Karpas-422 (cell line): Measurements from ENCODE around the gene EDN1. TPM values are rescaled to one million over a fixed set of nuclear protein-coding genes. Genes with fewer than 3 reads are reported as not detected.

Experiments
- DNase-seq: peaks from one replicate; pipeline ENCODE4 v3.0.0-alpha.2; 2015
- H2AFZ ChIP-seq: fragments of 200-600 bp; sonication (generic); 2 replicates; pipeline ENCODE4 v1.6.1; 2014; ENCODE audit warnings: antibody characterized with exemption, low read length, mixed read lengths
- H3K27ac ChIP-seq: fragments of 200-600 bp; sonication (generic); 2 replicates; pipeline ENCODE4 v1.5.1; 2014; ENCODE audit warnings: mild to moderate bottlenecking, low read length, moderate library complexity
- H3K27me3 ChIP-seq: fragments of 200-600 bp; sonication (generic); 2 replicates; pipeline ENCODE4 v1.6.1; 2014; ENCODE audit warnings: low read length, mixed read lengths
- H3K36me3 ChIP-seq: fragments of 200-600 bp; sonication (generic); 2 replicates; pipeline ENCODE4 v1.6.1; 2014; ENCODE audit warnings: low read length, mixed read lengths; ENCODE audit not compliant: insufficient read depth
- H3K4me1 ChIP-seq: fragments of 200-600 bp; sonication (generic); 2 replicates; pipeline ENCODE4 v1.6.1; 2014; ENCODE audit warnings: mild to moderate bottlenecking, low read length, mixed read lengths
- H3K4me2 ChIP-seq: fragments of 200-600 bp; sonication (generic); 2 replicates; pipeline ENCODE4 v1.6.1; 2014; ENCODE audit warnings: low read length, low read depth, mild to moderate bottlenecking; ENCODE audit not compliant: poor library complexity, severe bottlenecking
- H3K4me3 ChIP-seq: fragments of 200-600 bp; sonication (generic); 2 replicates; pipeline ENCODE4 v1.5.1; 2014; ENCODE audit warnings: mild to moderate bottlenecking, antibody characterized with exemption, low read length, mixed read lengths
- H3K79me2 ChIP-seq: fragments of 200-600 bp; sonication (generic); 2 replicates; pipeline ENCODE4 v1.6.1; 2014; ENCODE audit warnings: mild to moderate bottlenecking, low read length, mixed read lengths
- H3K9ac ChIP-seq: fragments of 200-600 bp; sonication (generic); 2 replicates; pipeline ENCODE4 v1.6.0; 2014; ENCODE audit warnings: low read length
- H3K9me2 ChIP-seq: fragments of 200-600 bp; sonication (generic), shearing (Covaris generic); replicated peaks from 2 replicates; pipeline ENCODE4 v1.6.0; 2014; ENCODE audit warnings: mild to moderate bottlenecking, low read length, moderate library complexity; ENCODE audit not compliant: insufficient read depth
- H3K9me3 ChIP-seq: fragments of 300-700, 200-600 bp; sonication (generic); 2 replicates; pipeline ENCODE4 v1.6.1; 2014; ENCODE audit warnings: low read length, mixed read lengths
- H4K20me1 ChIP-seq: fragments of 200-600 bp; sonication (generic); 2 replicates; pipeline ENCODE4 v1.6.1; 2014; ENCODE audit warnings: mild to moderate bottlenecking, antibody characterized with exemption, low read length, low read depth; ENCODE audit not compliant: insufficient read depth
- total RNA-seq: library from RNA; depleted of rRNA; stranded (reverse); fragments of >200 nt; shearing (Covaris generic); gene quantifications from 2 replicates; pipeline ENCODE4 v1.2.3, GENCODE V29; 2014; ENCODE audit warnings: low replicate concordance

The EDN1 gene
- total RNA-seq, 1 experiment from 2014 or later = 0.34 TPM

- H3K4me3 ChIP-seq = no peak overlapping the region
- no peaks in the 10 kb centered on the region for H3K9me2 ChIP-seq
- no peaks in the 10 kb centered on the region for H3K4me1 ChIP-seq
- no peak overlapping the region for H3K27ac ChIP-seq
- H4K20me1 ChIP-seq = no peaks in the 10 kb centered on the region
- no peak for DNase-seq
- H3K9ac ChIP-seq = no peak overlapping the region
- no peak overlapping the region for H3K4me2 ChIP-seq
- no peaks in the 10 kb centered on the region; the same call in 1 of the 2 replicates for H3K27me3 ChIP-seq
- H2AFZ ChIP-seq = no peak overlapping the region
- no peaks in the 10 kb centered on the region for H3K79me2 ChIP-seq
- no peaks in the 10 kb centered on the region for H3K9me3 ChIP-seq
- H3K36me3 ChIP-seq = no peaks in the 10 kb centered on the region
These were observed 8.8 kb downstream of the EDN1 start for GRCh38 chr6:12298995-12299394.

GRCh38 chr6:12301018-12301417 lies 10.9 kb downstream of the EDN1 start:
- Histone ChIP-seq H3K9me2 (no peaks in the 10 kb centered on the region), H3K4me2 (no peak overlapping the region), H2AFZ (no peak overlapping the region), H3K27ac (no peak overlapping the region), H3K4me1 (no peaks in the 10 kb centered on the region), H4K20me1 (no peaks in the 10 kb centered on the region), H3K79me2 (no peaks in the 10 kb centered on the region), H3K9me3 (no peaks in the 10 kb centered on the region), H3K4me3 (no peak overlapping the region), H3K27me3 (no peaks in the 10 kb centered on the region; the same call in 1 of the 2 replicates), H3K9ac (no peak overlapping the region), H3K36me3 (no peaks in the 10 kb centered on the region)
- no peak for DNase-seq

GRCh38 chr6:12304487-12304886 lies 14.3 kb downstream of the EDN1 start:
- Histone ChIP-seq H4K20me1 (no peaks in the 10 kb centered on the region), H3K9me2 (no peaks in the 10 kb centered on the region), H3K79me2 (no peaks in the 10 kb centered on the region), H3K9ac (no peak overlapping the region), H3K4me3 (no peak overlapping the region), H3K4me2 (no peak overlapping the region), H3K9me3 (no peaks in the 10 kb centered on the region), H3K36me3 (no peaks in the 10 kb centered on the region), H3K27ac (no peak overlapping the region), H3K4me1 (no peaks in the 10 kb centered on the region), H3K27me3 (no peaks in the 10 kb centered on the region; the same call in 1 of the 2 replicates), H2AFZ (no peak overlapping the region)
- DNase-seq = no peak

GRCh38 chr6:12309070-12309469 lies 18.9 kb downstream of the EDN1 start:
- Histone ChIP-seq H2AFZ (no peak overlapping the region), H3K27me3 (no peaks in the 10 kb centered on the region), H3K36me3 (no peaks in the 10 kb centered on the region), H3K4me1 (no peaks in the 10 kb centered on the region), H3K4me2 (no peak overlapping the region), H3K9me3 (no peaks in the 10 kb centered on the region), H4K20me1 (no peaks in the 10 kb centered on the region), H3K4me3 (no peak overlapping the region), H3K9ac (no peak overlapping the region), H3K79me2 (no peaks in the 10 kb centered on the region), H3K9me2 (no peaks in the 10 kb centered on the region), H3K27ac (no peak overlapping the region)
- no peak for DNase-seq

GRCh38 chr6:12311106-12311505 lies 20.9 kb downstream of the EDN1 start:
- Histone ChIP-seq H4K20me1 (no peaks in the 10 kb centered on the region), H3K27ac (no peak overlapping the region), H3K9me2 (no peaks in the 10 kb centered on the region), H3K27me3 (no peaks in the 10 kb centered on the region), H3K36me3 (no peaks in the 10 kb centered on the region), H2AFZ (no peak overlapping the region), H3K4me1 (no peaks in the 10 kb centered on the region), H3K4me3 (no peak overlapping the region), H3K79me2 (no peaks in the 10 kb centered on the region), H3K9me3 (no peaks in the 10 kb centered on the region), H3K4me2 (no peak overlapping the region), H3K9ac (no peak overlapping the region)
- no peak for DNase-seq

GRCh38 chr6:12312736-12313135 lies 22.6 kb downstream of the EDN1 start:
- no peak overlapping the region for H3K9ac ChIP-seq
- no peaks in the 10 kb centered on the region for H3K9me3 ChIP-seq

GRCh38 chr6:12313306-12313991 lies 23.3 kb downstream of the EDN1 start:
- Histone ChIP-seq H3K9ac (no peak overlapping the region), H3K9me3 (no peaks in the 10 kb centered on the region), H3K4me2 (no peak overlapping the region), H3K4me1 (no peaks in the 10 kb centered on the region), H3K36me3 (no peaks in the 10 kb centered on the region), H3K4me3 (no peak overlapping the region), H3K27ac (no peak overlapping the region), H4K20me1 (no peaks in the 10 kb centered on the region), H3K27me3 (no peaks in the 10 kb centered on the region), H3K79me2 (no peaks in the 10 kb centered on the region), H2AFZ (no peak overlapping the region), H3K9me2 (no peaks in the 10 kb centered on the region)
- no peak for DNase-seq

More at GRCh38 chr6:12312736-12313135, 22.6 kb downstream of the EDN1 start:
- no peak overlapping the region for H3K4me2 ChIP-seq
- no peaks in the 10 kb centered on the region for H3K79me2 ChIP-seq
- no peak overlapping the region for H3K4me3 ChIP-seq
- H2AFZ ChIP-seq = no peak overlapping the region
- H3K27ac ChIP-seq = no peak overlapping the region
- H3K9me2 ChIP-seq = no peaks in the 10 kb centered on the region
- no peaks in the 10 kb centered on the region for H4K20me1 ChIP-seq
- DNase-seq = no peak
- H3K36me3 ChIP-seq = no peaks in the 10 kb centered on the region
- no peaks in the 10 kb centered on the region for H3K27me3 ChIP-seq
- no peaks in the 10 kb centered on the region for H3K4me1 ChIP-seq

- Histone ChIP-seq H3K4me3 (no peak overlapping the region), H3K9me3 (no peaks in the 10 kb centered on the region), H4K20me1 (no peaks in the 10 kb centered on the region), H3K4me2 (no peak overlapping the region), H3K4me1 (no peaks in the 10 kb centered on the region), H3K79me2 (no peaks in the 10 kb centered on the region), H3K9me2 (no peaks in the 10 kb centered on the region), H3K9ac (no peak overlapping the region), H2AFZ (no peak overlapping the region), H3K27ac (no peak overlapping the region), H3K27me3 (no peaks in the 10 kb centered on the region), H3K36me3 (no peaks in the 10 kb centered on the region)
- DNase-seq = no peak
These were observed 23.9 kb downstream of the EDN1 start for GRCh38 chr6:12313992-12314589.
